ENCODE data around the gene CTAG2.

GRCh38 chrX:154605566-154605965 is 47.8 kb downstream of the CTAG2 start:
- TF ChIP-seq CTCF (optimal IDR thresholded peaks at IDR 0.05 in 1 of 3, IDR thresholded peaks at IDR 0.05 in 1 of 3, conservative IDR thresholded peaks at IDR 0.05 in 1 of 3; ENCODE audit: extremely low read depth in 1 of 3, insufficient read depth in 2 of 3, low read length in 3 of 3) (no peak), EZH2 (IDR thresholded peaks at IDR 0.05; ENCODE audit: low read length) (no peak)

Data from keratinocyte (primary cell).